ENCODE measurements around the gene SMYD2. TPM values are rescaled to one million over a fixed set of nuclear protein-coding genes. Genes with fewer than 3 reads are reported as not detected.
A peak's percentile ranks its signal among the peaks of the same experiment; 100 is the strongest.

The SMYD2 gene
- total and polyA plus RNA-seq, 11 donors: 157 to 406 (median 324) TPM

- intact Hi-C loops (cut with DNase I): loop anchor here in 1 of 10 donors (5.0 kb wide), 1 partner anchor 332 kb away; no protein-coding TSS in a partner anchor
- Histone ChIP-seq H3K4me3 (no peak overlapping the region), H3K27ac (no peak overlapping the region), H3K27me3 (peaks cover 0 to 7% (median 0%) of the 10 kb centered on the region in 9 donors), H3K36me3 (no peaks in the 10 kb centered on the region), H3K4me1 (no peaks in the 10 kb centered on the region), H3K9me3 (peaks cover 0 to 11% (median 1%) of the 10 kb centered on the region in 12 donors)
- 91 to 97% (median 95%) methylated on average over 2 of the region's 2 CpGs for WGBS, 4 donors
- no peak for ATAC-seq
- no peak for TF ChIP-seq POLR2A (IDR thresholded peaks at IDR 0.05)
- TF ChIP-seq CTCF (IDR thresholded peaks at IDR 0.05): no peak
- DNase-seq: no peak
These were observed 25.4 kb upstream of the SMYD2 start for GRCh38 chr1:214255509-214255908.

GRCh38 chr1:214259353-214259977 lies 21.5 kb upstream of the SMYD2 start:
- intact Hi-C loops (cut with DNase I): loop anchor here in 1 of 10 donors (5.0 kb wide), 1 partner anchor 328 kb away; no protein-coding TSS in a partner anchor
- Histone ChIP-seq H3K36me3 (no peaks in the 10 kb centered on the region), H3K27me3 (peaks cover 0 to 36% (median 0%) of the 10 kb centered on the region in 9 donors), H3K4me3 (no peak overlapping the region), H3K4me1 (peaks cover 0 to 15% (median 5%) of the 10 kb centered on the region in 12 donors), H3K9me3 (peaks cover 0 to 11% (median 1%) of the 10 kb centered on the region in 12 donors), H3K27ac (no peak overlapping the region)
- no peak for DNase-seq
- ATAC-seq: no peak
- TF ChIP-seq POLR2A (IDR thresholded peaks at IDR 0.05) (no peak), CTCF (IDR thresholded peaks at IDR 0.05) (no peak)
- 65 to 81% (median 72%) methylated on average over 2 of the region's 2 CpGs for WGBS, 4 donors

GRCh38 chr1:214260561-214261205 lies 20.3 kb upstream of the SMYD2 start:
- H3K4me1 ChIP-seq: peaks cover 0 to 20% (median 5%) of the 10 kb centered on the region in 12 donors

More at GRCh38 chr1:214260561-214261205, 20.3 kb upstream of the SMYD2 start:
- Histone ChIP-seq H3K9me3 (peaks cover 0 to 5% (median under 1%) of the 10 kb centered on the region in 12 donors), H3K27me3 (peaks cover 0 to 48% (median 0%) of the 10 kb centered on the region in 9 donors), H3K27ac (peak overlapping the region in 7 of 12 donors; percentile 40 to 86 (median 70)), H3K4me3 (no peak overlapping the region), H3K36me3 (no peaks in the 10 kb centered on the region)
- intact Hi-C loops (cut with DNase I): loop anchor here (1.0 to 10.0 kb wide), 9 partner anchors 20 to 327 kb away; partner anchors contain the start of gene SMYD2 (in 1 of the 10)
- DNase-seq: no peak
- 59 to 74% (median 68%) methylated on average over 3 of the region's 3 CpGs for WGBS, 4 donors
- TF ChIP-seq CTCF (IDR thresholded peaks at IDR 0.05) (no peak), POLR2A (IDR thresholded peaks at IDR 0.05) (no peak)
- ATAC-seq: no peak
